Cardiac septum (tissue), 1 donor: ENCODE data around the gene C3orf22. TPM values are rescaled to one million over a fixed set of nuclear protein-coding genes. Genes with fewer than 3 reads are reported as not detected.
"Not testable (repeated sequence)": the region's sequence is repeated elsewhere in the genome, so short reads cannot be mapped to it uniquely, and the experiment has no call there.

Experiments used
- DNase-seq: peaks from one replicate; pipeline ENCODE4 v3.0.0-alpha.2; 2020; ENCODE audit warnings: low spot score
- intact Hi-C: fragments of 100-400 bp; cut with DNase I; formaldehyde crosslinking; loops from one replicate; pipeline ENCODE4 v1.14.0; 2022
- long read RNA-seq: library from polyadenylated mRNA; unstranded; transcript quantifications from one replicate; pipeline ENCODE4 v2.0.0, GENCODE V29; 2021
- total RNA-seq: library from RNA; stranded (reverse); fragmentation: NEBNext Ultra II Directional; extraction: Animal tissue kit (Norgen Biotek cat#: 25700); gene quantifications from one replicate; pipeline ENCODE4 v1.2.1, GENCODE V29; 2021
- donor health status: DM: no; HTN: no; CAD: no.

C3orf22 gene, protein sequence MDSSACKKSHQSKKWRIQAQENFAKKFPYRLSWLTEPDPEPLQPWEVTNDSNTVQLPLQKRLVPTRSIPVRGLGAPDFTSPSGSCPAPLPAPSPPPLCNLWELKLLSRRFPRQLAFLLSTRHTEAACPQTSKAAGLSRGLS
- not detected for total RNA-seq
- long read RNA-seq, result 0 reads

DNA sequence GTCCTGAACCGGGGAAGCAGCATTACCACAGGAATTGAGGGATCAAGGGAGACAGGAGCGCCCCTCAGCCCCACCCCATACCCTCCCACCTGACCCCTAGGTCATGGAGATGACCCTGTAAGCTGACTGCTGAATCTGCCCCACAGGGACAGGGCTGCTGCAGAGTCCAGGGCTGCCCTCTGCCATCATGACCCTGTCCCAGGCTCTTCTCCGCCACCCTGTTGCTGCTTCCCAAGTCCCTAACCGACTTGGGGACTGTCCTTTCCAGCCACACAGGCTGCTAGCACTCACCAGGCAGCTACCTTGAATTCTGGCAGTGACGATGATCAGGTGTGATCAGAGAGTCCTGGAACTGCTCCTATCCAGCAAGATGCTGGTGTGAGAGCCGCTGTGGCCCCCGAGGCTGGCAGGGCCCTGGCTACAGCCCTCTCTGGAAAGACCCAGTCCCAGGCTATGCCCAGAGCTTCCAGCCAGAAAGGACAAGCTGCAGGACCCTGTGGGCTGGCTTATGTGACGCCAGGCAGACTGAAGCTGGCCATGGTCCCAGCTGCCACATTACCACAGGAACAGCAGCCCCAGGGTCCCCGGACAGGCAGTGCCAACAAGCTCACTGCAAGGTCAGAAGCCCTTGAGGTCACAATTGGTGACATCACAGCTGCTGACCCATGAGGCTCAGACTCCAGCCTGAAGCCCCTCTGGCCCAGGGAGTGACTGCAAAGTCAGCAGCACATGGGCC, at the start of gene C3orf22:
C3orf22 (minus strand) TSS at position 597 of the 736 bp plus-strand sequence. CDS start 5,542 bp downstream, outside the sequence.
- intact Hi-C loops, result no loop called here
- no peak for DNase-seq

DNA sequence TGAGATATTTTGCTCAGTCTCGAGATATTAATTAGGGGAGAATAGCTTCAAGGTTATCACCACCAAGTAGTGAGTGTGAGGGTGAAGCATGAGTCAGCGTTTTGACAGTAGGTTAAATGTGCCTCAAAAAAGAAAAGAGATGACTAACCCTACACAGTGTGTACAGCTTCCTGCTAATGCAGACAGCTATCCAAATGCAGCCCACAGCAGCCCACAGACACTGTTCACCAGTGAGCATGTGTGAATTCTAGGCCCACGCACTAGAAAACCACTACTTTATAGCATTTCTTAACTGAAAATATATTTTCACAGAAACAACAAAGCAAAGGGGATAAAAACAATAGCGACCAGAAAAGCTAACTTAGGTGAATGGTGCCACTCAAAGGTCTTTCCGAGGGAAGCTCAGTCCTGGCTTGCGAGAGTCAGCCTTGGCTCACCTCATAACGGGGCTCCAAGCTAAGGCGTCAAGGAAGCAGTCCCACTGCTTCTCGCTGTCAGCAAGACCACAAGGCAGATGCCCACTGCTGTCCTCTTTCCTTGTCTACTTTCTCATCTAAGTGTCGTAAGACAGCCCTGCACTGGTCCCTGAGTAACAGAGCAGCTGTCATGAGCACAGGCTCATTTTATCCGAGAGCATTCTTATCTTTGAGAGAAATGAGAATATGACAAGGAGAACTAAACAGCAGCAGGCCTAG, 48.6 kb upstream of the C3orf22 start:
- intact Hi-C loops, result no loop called here
- no peak for DNase-seq

DNA sequence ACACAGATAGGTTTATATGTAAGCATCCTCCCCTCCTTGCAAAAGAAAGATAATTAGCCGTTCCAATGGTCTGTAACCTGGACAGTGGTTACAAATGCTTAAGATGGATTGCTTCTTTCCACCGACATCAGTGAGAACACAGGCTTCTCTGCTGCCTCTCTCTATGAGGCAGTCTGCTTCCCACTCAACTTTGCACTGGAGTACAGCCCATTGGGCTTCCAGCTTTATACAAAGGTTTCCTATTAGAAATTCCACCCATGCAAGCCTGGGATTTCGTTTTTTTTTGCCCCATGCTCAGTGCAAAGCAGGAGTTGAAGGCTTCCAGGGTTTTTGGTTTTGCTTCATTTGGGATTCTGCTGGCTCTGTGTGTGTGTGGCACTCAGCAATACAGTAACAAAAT, 47.3 kb upstream of the C3orf22 start:
- intact Hi-C loops, result no loop called here

DNA sequence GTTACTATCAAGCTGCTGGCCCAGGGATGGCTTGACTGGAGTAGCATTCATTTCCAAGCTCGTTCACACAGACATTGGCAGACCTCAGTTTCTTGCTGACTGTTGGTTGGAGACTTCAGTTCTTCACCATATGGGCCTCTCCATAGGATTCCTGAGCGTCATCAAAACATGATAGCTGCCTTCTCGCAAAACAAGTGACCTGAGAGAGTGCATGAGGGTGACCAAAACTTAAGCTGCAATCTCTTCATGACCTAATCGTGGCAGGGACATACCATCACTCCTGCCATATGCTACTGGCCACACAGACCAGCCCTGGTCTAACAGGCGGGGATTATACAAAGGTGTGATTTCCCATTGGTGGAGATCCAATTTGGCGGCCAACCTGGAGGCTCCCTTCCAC, 46.0 kb upstream of the C3orf22 start:
- intact Hi-C loops, result no loop called here
- DNase-seq, result no peak

More for the DNA sequence above, 47.3 kb upstream of the C3orf22 start:
- no peak for DNase-seq

DNA sequence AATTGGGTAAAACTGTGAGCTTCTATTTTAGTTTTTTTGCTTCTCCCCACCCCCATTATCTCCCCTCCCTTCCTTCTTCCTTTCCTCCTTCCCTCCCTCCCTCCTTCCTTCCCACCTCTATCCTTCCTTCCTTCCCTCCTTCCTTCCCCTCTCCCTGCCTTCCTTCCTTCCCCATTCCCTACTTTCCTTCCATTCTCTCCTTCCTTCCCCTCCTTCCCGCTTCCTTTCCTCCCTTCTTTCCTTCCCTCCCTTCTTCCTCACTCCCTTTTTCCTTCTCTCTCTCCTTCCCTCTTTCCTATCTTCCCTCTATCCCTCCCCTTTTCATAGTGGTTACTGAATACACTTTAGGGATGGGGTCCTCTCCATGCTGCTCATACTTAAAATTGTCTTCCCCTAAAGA, 40.4 kb upstream of the C3orf22 start:
- intact Hi-C loops, result no loop called here
- DNase-seq, result no peak

DNA sequence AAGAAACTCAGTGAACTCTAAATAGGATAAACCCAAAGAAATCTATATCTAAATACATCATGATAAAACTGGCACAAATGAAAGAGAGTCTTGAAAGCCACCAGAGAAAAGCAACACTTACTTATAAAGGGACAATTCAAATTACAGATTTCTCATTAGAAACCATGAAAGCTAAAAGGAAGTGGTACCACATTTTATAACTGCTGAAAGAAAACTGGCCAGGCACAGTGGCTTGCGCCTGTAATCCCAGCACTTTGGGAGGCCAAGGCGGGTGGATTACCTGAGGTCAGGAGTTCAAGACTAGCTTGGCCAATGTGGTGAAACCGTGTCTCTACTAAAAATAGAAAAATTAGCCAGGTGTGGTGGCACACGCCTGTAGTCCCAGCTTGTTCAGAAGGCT, 36.7 kb upstream of the C3orf22 start:
- DNase-seq, intact Hi-C loops: not testable (repeated sequence)

DNA sequence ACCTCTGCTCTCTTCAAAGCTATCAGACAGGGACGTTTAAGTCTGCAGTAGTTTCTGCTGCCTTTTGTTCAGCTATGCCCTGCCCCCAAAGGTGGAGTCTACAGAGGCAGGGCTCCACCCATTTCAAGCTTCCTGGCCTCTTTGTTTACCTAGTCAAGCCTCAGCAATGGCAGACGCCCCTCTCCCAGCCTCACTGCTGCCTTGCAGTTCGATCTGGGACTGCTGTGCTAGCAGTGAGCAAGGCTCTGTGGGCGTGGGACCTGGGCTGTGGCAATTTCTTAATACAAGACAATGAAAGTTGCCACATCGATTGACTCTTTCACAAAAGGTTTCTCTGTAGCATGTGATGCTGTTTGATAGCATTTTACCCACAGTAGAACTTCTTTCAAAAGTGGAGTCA, 32.8 kb upstream of the C3orf22 start:
- DNase-seq, intact Hi-C loops: not testable (repeated sequence)

DNA sequence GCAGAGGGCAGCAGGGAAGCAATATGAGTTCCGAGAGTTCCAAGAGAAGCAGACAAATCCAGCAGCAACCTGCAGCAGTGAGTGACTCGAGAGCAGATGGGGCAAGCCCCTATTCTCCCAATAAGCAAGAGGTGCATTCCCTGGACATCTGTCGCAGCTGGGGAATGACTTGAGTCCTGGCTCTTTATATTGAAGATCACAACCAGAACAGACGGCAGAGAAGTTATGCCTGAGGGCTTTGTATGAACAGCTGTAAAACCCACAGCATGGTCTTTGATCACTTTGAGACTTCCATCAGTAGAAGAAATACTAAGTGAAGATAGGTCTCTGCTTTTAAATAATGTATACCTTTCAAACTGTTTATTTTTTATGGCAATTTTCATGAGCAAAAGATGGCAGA, 23.6 kb upstream of the C3orf22 start:
- no peak for DNase-seq
- intact Hi-C loops, result no loop called here

DNA sequence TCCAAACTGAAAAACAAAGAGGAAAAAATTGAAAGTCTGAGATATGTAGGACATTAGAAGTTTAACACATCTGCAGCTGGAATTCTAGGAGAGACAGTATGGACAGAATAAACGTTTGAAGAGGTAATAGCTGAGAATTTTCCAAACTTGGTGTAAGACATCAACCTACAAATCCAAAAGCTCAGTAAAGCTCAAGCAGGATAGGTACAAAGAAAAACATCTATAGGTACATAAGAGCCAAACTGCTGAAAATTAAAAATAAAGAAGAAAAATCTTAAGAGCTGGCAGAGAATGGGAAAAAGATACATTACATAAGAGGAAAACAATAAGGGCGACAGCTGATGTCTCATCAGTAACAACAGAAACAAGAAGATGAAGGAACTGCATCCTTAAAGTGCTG, 22.8 kb upstream of the C3orf22 start:
- DNase-seq, result no peak
- intact Hi-C loops, result no loop called here

DNA sequence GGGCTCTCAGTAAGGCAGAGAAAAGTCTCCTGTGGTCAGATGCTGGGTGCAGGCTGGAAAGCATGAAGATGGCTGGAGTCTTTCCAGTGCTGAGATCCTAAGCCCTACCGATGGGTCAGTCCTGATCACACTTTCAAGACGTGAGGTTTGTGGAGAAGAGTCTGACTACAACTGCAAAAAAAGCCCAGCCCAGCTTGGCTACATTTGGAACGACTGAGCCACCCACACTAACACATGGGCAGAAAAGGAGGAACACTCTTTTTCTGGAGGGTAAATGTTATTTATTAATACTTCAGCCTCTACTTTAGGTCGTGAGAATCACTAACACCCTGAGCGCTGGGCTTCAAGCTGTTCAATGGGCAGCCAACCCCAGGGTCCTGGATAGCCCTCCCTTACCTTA, 22.0 kb upstream of the C3orf22 start:
- DNase-seq, result no peak

DNA sequence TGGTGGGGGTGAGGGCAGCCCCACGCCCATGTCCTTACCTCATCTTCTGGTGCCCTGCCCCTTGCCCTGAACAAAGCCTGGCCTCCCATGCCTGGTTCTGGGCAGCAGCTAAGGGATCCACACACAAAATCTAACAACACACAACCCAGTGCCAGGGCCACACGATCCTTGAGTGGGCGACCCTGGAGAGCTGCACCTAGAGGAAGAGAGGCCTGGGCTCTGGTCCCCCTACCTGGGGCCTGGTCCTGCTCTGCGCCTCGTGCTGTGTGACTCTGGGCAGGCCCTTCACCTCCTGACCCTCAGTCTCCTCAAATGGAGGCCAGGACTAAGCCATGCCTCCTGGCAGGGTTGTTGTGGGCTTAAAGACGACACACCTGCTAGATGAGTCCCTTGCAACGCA, 20.0 kb upstream of the C3orf22 start:
- intact Hi-C loops, result no loop called here
- no peak for DNase-seq

More for the DNA sequence above, 22.0 kb upstream of the C3orf22 start:
- intact Hi-C loops, result no loop called here

DNA sequence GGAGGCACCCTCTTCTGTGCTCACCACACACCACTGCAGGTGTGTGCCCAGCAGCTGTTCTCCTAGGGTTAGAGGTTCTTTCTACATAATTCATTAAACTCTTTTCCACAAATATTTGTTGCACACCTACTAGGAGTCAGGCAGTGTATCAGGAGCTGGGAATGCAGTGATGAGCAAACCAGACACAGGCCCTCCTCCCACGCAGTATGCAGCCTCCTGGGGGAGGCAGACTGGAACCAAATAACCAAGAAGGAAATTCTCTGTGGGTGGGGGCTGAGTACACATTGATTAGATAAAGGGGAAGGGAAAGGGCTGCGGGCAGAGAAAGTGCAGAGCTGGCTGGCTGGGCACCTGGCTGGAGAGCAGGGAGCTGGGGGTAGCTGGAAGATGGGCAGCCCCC, 18.5 kb upstream of the C3orf22 start:
- intact Hi-C loops, result no loop called here
- DNase-seq, result no peak

DNA sequence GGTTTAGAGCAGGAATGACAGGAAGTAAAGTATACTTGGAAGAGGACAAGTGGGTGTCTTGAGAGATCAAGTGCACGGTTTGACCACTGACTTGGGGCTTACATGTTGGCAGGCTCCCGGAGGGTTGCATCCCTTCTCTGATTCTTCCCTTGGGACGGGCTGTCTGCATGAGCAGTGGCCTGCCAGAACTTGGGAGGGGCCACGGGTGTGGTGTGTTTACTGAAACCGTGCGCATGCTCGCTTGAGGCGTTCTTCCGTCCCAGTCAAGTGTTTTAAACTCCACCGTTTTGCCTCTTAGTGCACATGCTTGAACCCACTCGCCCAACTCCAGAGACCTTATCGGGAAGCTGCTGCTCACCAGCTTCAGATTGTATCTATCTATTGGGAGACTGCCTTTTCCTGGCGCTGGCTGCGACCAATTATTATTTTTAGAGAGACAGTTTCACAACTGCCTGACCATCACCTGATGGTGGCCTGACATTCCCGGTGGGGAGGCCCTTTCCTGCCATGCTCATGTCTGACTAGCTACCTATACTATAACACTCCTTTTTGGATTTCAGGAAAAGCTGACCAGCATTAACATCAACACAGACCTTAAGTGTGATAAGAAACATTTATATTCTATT, 14.9 kb upstream of the C3orf22 start:
- intact Hi-C loops, result no loop called here
- DNase-seq, result no peak

DNA sequence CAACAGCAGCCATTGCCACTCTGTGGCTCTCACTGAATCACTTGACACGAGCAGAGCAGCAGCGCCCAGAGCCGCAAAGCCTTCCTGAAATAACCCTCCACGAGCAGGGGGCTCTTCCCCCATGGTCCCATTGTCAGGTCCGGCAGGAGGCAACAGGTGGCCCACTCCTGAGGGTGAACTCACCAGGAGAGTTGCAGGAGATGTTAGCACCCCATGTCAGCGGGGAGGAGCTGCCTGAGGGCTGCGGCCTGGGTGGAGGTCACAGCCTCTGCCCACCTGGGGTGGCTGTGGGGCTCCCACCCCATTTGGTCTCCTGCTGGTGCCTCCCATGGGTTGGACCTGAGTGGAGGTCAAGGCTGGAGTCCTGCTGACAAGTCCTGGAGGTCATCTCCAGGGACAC, 12.3 kb upstream of the C3orf22 start:
- intact Hi-C loops, result no loop called here
- DNase-seq, result no peak

DNA sequence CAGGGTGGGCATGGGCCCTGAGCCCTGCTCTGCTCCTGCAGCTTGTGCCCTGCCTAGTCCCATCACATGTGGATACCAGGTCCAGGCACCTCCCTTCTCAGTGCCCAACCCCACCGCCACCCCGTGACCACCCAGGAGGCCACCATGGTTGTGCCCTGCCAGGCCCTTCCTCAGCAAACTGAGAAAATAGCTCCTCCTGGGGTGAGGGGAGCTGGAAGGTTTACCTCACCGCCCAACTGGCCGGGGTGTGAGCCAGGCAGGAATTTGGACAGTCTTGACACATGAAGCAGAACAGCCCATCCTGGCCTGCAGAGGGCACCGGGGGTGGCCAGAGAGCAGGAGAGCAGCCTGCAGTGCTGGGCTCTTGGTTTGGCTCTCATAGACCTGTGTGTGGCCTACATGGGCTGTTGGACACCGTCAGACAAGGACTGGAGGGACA, 11.4 kb upstream of the C3orf22 start:
- intact Hi-C loops, result no loop called here
- no peak for DNase-seq

DNA sequence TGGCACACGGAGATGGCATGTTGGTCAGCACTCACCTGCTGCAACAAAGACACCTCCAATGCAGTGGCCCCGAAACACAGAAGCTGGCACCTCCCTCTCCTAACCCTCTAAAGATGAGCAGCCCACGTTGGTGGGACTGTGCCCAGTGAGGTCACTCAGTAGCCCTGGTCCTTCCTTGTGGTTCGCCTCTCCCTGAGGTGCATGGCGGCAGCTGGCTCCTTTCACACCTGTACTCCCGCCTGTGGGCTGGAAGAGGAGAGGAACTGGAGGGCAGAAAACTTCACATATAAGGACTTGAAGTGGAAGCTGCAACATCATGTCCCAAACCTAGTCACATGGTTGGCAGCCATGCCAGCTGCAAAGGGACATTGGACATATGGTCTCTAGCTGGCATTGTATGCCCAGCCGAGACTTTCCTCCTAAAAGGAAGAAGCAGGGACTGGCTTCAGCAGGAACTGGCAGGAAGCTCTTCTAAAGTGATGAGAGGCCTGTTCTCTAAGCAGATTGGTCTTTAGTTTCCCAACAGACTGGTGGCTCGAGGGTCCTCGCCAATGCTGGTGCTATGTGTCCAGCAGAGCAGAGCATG, 10.8 kb upstream of the C3orf22 start:
- intact Hi-C loops, result loop anchor here (2.0 kb wide), 1 partner anchor 47 kb away; no protein-coding TSS in a partner anchor
- DNase-seq, result no peak

DNA sequence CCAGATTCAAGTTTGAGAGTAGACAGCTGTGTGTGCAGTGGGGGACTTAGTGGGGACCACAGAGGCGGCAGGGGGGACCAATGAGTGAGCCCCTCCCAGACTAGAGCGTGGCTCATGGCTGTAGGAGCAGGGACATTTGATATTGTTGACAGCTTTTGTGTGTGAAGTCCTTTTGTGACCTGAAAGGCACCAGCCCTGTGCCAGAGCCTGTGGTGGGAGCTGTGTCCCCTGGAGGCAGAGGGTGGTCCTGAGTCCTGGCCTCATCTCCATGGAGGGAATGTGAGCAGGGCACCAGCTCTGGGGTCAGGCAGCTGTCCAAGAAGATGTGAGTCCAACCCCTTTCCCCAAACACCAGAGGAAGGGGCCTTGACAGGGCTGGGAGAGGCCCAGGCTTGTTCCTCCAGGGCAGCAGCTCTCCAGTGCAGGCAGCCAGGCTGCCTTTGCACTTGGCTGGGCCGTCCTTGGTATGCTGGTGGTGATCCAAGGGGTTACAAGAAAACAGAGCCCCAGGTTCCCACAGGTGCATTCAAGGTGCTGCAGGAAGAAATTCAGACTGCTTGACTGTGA, 10.1 kb upstream of the C3orf22 start:
- no peak for DNase-seq
- intact Hi-C loops, result loop anchor here (2.0 kb wide), 1 partner anchor 46 kb away; no protein-coding TSS in a partner anchor

DNA sequence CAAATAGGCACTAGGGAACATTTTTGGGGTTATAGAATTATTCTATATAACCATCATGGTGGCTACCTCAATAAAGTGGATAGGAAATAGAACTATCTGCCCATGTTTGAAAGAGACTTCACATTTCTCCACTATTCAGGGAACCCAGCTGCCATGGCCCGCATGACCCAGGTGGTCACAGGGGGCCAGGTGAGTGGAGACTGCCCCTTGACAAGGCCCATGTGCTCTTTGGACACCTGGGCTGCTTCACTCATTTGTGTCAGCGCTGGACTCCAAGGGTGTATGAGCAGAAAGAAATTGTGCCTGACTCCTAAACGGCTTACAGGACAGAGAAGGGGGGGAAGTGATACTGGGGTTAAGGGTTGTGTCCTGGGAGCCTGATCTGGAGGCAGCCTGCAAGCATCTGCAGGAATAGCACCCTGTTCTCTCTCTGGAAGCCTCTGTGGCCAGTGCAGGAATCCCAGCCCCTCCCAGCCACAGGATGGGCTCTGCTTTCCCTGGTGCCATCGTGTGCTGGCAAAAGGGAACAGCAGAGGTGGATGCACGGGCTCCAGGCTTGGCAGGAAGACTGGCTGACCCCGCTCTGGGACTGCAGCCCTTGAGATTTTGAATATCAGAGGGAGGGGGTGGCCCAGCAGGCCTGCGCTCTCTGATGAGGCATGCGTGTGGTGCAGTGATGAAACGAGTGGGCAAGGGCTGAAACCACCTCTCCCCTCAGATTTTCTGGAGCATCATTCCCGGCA, 9.1 kb upstream of the C3orf22 start:
- DNase-seq, result no peak
- intact Hi-C loops, result loop anchor here (2.0 kb wide), 1 partner anchor 45 kb away; no protein-coding TSS in a partner anchor

DNA sequence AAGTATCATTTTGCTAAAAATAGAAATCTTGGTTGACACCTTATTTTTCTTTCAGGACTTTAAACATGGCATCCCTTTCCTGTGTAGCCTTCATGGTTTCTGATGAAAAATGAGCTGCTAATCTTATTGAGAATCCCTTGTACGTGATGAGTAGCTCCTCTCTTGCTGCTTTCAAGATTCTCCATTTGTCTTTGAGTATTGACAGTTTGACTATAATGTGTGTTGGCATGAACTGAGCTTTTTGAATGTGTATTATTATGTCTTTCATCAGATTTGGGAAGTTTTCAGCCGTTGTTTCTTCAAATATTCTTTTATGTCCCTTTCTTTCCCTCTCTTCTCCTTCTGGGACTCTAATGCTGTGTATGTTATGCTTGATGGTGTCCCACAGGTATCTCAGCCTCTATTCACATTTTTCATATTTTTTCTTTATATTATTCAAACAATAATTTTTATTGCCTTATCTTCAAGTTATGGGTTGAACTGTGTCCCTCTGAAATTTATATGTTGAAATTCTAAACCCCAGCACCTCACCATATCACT, 4.1 kb upstream of the C3orf22 start:
- DNase-seq, result no peak
- intact Hi-C loops, result no loop called here
